Astrocyte (in vitro differentiated cells and primary cell): ENCODE results near the gene COMMD10.

Experiments used
- CTCF ChIP-seq: IDR thresholded peaks from 2 replicates; pipeline ENCODE4 v1.5.1; 2011; ENCODE audit warnings: low read depth, mild to moderate bottlenecking, inconsistent platforms, low read length, moderate library complexity; ENCODE audit not compliant: insufficient read depth
- EZH2 ChIP-seq: IDR thresholded peaks from 2 replicates; pipeline ENCODE4 v1.6.1; 2012; ENCODE audit warnings: mild to moderate bottlenecking, low read length, inconsistent platforms; ENCODE audit not compliant: insufficient read depth

- TF ChIP-seq CTCF = no peak
- no peak for TF ChIP-seq EZH2
Measured at GRCh38 chr5:116249648-116250047, 164.8 kb downstream of the COMMD10 start.
